ENCODE results near the gene PAEP.

- TF ChIP-seq ZNF274 (IDR thresholded peaks at IDR 0.05; ENCODE audit: low read depth, low read length) (no peak), YY1 (IDR thresholded peaks at IDR 0.05; ENCODE audit: insufficient read depth, insufficient read length) (no peak), SUZ12 (IDR thresholded peaks at IDR 0.05; ENCODE audit: extremely low read depth, insufficient read depth, insufficient read length) (no peak)
Observed at GRCh38 chr9:135521608-135522095, 39.9 kb upstream of the PAEP start.
